GM12874 (cell line): ENCODE results near the gene CD44.

Source experiments
- TF ChIP-seq, protein P1 (sequence below): IDR thresholded peaks from 2 replicates; pipeline ENCODE4 v1.5.1; 2011; ENCODE audit warnings: low read depth, mild to moderate bottlenecking, control low read depth, low read length, moderate library complexity; ENCODE audit not compliant: insufficient read depth

The CD44 gene

DNA sequence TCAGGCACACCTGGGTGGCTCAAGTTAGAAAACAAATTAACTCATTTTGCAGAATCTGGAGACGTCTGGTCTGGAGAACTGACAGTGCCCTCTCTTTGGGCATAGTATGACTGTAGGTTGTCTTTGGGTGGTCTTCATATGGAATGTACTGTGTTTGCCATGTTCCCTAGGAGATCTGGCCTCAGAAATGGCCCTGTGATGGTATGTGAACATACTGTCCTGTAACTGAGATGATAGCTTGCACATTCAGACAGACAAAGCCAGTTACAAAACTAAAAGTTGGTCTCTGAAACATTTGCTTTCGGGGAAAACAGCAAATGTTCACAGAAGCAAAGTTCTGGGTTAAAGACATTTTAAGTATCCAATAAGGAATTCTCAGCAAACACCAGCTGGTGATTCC is 29.7 kb downstream of the CD44 start:
- TF ChIP-seq, protein P1, sequence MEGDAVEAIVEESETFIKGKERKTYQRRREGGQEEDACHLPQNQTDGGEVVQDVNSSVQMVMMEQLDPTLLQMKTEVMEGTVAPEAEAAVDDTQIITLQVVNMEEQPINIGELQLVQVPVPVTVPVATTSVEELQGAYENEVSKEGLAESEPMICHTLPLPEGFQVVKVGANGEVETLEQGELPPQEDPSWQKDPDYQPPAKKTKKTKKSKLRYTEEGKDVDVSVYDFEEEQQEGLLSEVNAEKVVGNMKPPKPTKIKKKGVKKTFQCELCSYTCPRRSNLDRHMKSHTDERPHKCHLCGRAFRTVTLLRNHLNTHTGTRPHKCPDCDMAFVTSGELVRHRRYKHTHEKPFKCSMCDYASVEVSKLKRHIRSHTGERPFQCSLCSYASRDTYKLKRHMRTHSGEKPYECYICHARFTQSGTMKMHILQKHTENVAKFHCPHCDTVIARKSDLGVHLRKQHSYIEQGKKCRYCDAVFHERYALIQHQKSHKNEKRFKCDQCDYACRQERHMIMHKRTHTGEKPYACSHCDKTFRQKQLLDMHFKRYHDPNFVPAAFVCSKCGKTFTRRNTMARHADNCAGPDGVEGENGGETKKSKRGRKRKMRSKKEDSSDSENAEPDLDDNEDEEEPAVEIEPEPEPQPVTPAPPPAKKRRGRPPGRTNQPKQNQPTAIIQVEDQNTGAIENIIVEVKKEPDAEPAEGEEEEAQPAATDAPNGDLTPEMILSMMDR: no peak

DNA sequence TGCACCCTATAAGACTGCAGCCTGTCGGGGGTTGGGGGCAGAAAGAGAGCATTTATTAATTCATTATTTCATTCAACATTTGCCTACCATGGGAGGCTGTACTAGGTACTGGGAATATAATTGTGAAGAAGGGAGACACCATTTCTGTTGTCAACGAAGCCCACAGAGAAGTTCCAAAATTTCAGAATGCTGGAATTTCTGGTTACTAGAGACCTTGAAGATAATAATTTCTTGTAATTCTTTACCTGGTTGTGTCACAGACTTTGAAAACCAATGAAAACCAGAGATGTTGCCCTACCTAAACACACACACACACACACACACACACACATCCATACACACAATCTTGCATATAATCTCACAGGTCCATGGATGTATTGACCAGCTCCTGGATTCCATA is 30.1 kb downstream of the CD44 start:
- TF ChIP-seq, protein P1: no peak

DNA sequence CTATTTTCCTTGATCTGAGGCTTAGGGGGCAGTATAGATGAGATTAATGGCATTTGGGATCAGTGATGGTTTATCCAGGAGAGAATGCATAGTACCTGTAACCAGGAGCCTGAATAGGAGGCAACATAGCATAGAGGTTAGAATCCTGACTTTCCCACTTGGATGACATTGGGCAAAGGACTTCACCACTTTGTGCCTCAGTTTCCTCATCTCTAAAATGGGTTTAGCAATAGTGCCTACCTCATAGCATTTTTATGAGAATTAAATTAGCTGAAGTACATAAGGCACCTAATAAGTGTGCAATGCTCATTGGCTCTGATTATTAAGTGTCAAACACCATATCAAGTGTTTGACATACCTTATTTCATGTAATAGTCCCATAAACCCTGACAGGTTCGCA is 30.8 kb downstream of the CD44 start:
- TF ChIP-seq, protein P1: no peak

DNA sequence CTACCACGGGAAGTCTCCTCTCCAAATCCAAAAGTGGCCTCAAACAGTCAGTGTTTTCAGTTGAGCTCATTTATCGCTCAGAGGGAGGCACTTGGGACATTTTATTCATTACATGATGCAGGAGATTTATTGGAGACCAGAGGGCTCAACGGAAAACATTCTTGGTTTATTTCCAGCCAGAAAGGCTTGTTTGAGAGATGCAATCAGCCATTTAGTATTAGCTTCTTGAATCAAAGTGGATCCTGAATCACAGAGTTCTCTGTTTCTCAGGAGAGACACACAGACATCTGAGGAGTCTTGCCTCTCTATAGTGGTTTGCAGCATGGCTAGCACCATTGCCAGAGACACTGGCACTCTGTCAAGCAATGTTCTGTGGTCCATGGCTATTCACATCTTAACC is 31.5 kb downstream of the CD44 start:
- TF ChIP-seq, protein P1: no peak

DNA sequence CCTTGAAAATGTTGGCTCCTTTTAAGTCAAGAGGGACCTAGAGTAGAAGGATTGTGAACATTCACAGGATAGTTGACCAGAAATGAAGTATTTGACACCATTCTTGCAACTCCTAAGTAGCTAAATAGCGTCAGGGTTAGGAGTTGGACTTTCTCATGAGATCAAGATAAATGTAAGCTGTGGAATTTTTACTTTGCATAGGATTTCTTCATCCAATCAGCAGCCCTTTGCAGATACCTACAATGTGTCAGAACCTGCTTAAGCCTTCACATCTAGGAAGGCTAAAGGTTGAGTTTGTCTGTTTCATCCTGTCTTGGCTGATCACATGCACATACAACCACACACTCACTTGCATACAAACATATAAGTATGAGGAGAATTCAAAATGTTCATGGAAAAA is 32.3 kb downstream of the CD44 start:
- TF ChIP-seq, protein P1: no peak

DNA sequence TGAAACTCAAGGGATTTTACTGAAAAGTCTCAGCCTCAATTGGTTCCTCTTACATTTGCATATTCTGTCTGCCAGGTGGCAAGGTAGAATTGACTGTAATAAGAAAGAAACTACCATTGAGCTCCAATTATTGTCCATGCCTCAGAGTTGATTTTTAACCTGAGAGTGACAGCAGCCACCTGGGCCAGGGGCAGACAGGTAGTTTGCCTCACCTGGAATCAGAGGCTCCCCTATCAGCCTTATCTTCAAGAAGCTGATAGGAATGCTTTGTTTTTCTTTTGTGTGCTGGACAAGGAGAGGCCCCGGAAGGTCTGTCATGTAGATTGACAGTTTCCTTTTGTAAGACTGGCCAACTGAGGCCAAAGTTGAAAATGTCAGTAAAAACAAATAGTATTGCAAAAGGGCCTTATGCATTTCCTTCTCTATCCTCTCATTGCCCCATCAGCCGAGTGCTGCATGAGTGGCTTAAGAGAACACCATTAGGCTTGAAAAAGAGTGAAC is 34.1 kb downstream of the CD44 start:
- TF ChIP-seq, protein P1: no peak

DNA sequence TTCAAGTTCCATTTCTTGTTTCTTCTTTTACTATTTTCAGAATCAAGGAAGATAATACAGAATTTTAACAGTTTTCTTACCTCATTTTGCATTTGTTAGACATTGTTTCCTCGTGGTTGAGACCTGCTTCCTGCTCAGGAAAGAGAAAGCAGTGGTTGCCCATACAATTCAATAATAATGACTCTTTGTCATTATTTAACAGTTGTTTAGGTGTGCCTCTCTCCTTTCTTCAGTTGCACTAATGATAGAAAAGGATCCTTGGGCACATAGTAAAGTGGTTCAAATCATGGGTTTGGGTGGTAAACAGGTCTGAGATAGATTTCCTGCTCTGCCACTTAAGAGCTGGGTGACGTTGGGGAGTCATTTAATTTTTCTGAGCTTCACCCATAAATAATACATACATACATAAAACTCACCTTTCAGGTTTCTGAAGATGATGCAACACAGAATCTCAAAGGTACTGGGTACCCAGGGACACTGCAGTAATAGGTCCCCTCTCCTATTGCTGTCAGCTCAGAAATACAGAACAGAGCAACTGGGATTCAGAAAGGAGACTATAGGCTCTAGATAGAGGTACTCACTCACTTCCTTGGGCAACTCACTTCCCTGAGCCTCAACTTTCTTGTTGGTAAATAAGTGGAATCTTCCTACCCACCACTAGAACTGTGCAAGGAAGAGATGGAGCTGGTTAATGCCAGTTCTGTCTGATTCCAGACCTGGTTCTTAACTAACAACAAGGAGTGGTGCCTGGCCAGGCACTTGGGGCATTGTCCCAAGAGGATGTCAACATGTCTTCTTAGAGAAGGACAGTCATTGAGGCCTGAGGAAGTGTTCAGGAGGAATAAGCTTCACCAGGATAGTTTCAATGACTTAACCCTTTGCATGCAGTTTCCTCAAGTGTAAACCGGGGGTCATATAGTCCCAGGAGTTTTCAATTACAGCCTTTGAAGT is 34.9 kb downstream of the CD44 start:
- TF ChIP-seq, protein P1: no peak
